Endometrium (tissue), 2 donors: ENCODE measurements around the gene TRAPPC3.

ENCODE experiments used
- FAIRE-seq: peaks from 2 replicates; lab custom pipeline; 2012; peaks lifted over from hg19 to GRCh38; lab: Jason Lieb, UNC
- donor health status: control.
- donor health status: control.

The TRAPPC3 gene

DNA sequence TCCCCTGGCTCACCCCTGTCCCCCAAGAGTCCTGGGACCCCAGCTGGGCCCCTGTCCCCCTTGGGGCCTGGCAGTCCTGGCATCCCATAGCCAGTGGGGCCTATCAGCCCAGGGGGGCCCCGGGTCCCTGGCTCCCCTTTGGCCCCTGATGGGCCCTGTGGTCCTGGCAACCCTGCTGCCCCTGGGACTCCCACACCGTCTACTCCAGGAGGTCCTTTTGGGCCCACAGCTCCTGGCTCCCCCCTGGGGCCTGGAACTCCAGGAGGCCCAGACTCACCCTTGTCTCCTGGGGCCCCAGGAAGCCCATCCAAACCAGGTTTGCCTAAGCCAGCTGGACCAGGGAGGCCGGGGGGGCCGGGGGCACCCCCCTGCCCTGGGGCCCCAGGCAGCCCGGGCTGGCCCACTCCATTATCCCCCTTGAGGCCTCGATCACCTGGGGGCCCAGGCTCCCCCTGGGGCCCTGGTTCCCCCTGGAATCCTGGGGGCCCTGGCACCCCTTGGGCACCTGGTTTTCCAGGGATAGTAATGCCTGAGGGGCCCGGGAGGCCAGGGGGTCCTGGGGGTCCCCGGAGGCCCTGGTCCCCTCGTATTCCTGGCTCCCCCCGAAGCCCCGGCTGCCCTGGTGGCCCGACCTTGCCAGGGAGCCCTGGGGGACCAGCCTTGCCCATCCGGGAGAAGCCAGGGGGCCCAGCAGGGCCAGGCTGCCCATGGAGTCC, 50.5 kb downstream of the TRAPPC3 start:
- FAIRE-seq: no peak

- no peak for FAIRE-seq
Measured at GRCh38 chr1:36097693-36098585, 51.3 kb downstream of the TRAPPC3 start.

GRCh38 chr1:36096500-36097432, 52.5 kb downstream of the TRAPPC3 start:
- no peak for FAIRE-seq

- no peak for FAIRE-seq
Measured at GRCh38 chr1:36095760-36096405, 53.4 kb downstream of the TRAPPC3 start.

DNA sequence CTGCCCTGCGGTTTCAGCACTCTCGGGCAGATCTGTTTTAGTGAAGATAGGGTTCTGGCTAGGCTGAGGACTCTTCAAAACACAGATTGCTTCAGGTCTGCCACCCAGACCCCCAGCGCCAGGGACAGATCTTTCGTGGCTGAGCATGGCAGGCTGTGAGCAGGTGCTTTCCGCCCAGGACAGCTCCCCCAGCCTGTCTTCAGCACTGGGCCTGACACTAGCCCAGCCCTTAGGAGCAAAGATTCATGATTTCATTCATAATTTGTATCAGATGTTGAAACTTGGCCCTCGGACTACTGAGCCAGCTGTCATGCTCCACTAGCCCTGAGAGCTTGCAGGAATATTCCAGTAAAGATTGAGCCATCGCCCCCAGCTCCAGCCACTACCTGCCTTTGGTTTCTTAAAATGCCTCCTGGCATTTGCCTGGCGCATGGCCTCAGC, 54.6 kb downstream of the TRAPPC3 start:
- no peak for FAIRE-seq

- FAIRE-seq: no peak
Measured at GRCh38 chr1:36093929-36094328, 55.4 kb downstream of the TRAPPC3 start.

DNA sequence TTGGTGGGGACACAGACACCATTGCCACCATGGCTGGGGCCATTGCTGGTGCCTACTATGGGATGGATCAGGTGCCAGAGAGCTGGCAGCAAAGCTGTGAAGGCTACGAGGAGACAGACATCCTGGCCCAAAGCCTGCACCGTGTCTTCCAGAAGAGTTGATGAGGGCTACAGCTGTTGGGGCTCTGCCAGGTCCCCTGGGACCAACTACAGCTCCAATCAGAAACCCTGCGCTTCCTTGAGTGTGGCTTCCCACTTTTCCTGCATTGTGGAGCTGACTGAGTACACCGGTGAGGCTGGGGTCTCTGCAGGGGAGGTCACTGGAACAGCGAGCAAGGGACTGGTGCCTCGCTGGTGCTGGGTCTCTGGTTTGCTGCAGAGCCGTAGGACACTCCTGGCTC, 56.1 kb downstream of the TRAPPC3 start:
- FAIRE-seq: no peak

- no peak for FAIRE-seq
Measured at GRCh38 chr1:36092798-36093185, 56.5 kb downstream of the TRAPPC3 start.

DNA sequence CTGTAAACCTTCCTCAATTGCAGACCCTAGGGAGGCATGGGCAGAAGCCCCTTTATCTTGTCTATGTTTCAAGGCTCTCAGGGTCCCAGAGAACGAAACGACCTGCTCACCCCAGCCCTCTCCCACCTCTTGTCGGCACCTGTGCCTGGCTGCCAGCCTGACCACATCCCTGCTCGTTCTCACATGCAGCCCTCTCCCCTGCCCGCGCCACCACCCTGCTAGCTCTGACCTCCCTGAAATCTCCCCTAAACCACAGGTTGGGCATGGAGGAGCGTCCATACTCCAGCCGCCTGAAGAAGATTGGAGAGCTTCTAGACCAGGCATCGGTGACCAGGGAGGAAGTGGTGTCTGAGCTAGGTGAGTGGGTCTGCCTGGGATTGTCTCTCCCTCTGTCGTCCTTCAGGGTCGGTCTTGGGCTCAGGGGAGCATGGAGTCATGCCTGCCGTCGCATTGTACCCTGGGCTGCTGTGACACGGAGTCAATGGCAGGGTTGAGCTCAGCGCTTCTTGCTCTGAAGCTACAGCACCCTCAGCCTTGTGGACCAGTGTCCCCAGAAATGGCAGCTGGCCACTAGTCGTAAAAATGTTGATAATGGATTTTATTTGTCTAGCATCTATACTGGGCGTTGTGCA, 57.0 kb downstream of the TRAPPC3 start:
- FAIRE-seq: no peak

DNA sequence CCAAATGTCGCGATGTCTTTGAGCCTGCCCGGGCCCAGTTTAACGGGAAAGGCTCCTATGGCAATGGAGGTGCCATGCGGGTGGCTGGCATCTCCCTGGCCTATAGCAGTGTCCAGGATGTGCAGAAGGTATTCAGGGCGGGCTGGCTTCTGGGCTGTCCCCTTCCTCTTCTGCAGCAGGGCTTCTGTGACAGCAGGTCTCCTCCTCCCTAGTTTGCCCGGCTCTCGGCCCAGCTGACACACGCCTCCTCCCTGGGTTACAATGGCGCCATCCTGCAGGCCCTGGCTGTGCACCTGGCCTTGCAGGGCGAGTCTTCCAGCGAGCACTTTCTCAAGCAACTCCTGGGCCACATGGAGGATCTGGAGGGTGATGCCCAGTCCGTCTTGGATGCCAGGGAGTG, 57.6 kb downstream of the TRAPPC3 start:
- no peak for FAIRE-seq

GRCh38 chr1:36091141-36091540, 58.1 kb downstream of the TRAPPC3 start:
- FAIRE-seq: no peak

DNA sequence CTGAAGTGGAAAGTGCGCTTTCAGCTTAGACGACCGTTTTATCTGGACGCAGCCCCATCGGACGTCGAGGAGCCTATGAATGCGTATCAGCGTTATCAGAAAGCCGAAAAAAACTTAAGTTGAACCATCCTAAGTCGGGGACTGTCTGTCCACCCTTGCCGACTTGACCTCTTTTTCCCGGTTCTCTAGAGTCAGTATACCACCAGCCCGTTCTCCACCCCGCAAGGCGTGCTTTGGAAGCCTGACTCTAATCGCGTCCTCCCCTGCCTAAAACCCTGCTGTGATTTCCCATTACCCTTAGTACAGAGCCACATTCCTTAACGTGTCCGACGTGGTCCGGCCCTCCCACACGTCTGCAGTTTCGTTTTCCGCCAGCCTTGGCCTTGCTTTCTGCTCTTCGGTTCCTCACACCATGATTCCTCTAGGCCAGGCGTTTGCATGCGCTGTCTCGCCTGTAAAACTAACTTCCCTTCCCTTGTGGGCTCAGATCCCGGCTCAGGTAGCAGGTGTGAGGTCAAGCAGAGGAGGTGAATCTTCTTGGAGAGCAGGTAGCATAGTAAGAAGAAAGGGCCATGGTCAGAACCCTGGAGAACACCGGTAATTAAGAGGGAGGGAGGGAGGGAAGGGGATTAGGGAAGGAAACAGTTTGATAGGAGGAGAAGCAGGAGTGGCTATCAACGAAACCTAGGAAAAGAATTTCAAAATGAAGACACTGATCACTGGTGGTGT, 59.7 kb downstream of the TRAPPC3 start:
- no peak for FAIRE-seq

- no peak for FAIRE-seq
Measured at GRCh38 chr1:36088577-36089392, 60.5 kb downstream of the TRAPPC3 start, which contains the start of gene ADPRS. TSS of gene ADPRS (plus strand) at chr1:36088892. CDS start at chr1:36088905, 13 bp downstream.

- FAIRE-seq: no peak
Measured at GRCh38 chr1:36088265-36088576, 61.1 kb downstream of the TRAPPC3 start.

DNA sequence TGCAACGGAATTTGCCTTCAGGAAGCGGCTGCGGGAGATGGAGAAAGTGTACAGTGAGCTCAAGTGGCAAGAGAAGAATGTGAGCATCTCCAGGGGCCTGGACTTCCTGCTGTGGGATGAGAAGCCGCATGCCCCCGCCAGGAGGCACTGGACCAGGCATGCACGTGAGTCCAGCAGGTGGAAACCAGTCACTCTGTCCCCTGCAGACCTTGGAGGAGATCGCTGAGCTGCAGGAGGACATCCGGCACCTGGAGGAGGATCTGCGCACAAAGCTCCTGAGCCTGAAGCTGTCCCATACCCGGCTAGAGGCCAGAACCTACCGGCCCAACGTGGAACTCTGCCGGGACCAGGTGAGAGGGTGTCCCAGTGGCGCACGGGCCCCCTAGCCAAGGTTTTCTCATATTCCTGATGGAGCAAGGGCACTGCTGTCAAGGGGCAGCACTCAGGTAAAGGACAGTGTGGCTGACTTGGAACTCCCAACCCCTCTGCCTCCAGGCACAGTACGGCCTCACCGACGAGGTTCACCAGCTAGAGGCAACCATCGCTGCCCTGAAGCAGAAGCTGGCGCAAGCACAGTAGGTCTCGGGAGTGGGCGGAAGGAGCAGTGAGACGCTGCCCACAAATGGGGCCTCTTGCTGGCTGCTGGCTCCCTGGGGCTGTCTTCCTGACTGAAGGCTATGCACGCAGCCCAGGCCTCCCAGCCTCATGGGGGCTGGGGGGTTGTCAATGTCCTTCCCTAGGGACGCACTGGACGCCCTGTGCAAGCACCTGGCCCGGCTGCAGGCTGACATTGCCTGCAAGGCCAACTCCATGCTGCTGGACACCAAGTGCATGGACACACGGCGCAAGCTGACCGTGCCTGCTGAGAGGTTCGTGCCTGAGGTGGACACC, 61.8 kb downstream of the TRAPPC3 start:
- no peak for FAIRE-seq
